Fibroblast of skin of left quadriceps (primary cell): ENCODE data around the gene GPD2.
"Not testable (repeated sequence)": the region's sequence is repeated elsewhere in the genome, so short reads cannot be mapped to it uniquely, and the experiment has no call there.

Source experiments
- DNase-seq, 2 experiments: peaks; one replicate each; pipeline ENCODE4 v3.0.0-alpha.2; 2013; ENCODE audit warnings: low read depth in 2 of 2

Gene GPD2

DNA sequence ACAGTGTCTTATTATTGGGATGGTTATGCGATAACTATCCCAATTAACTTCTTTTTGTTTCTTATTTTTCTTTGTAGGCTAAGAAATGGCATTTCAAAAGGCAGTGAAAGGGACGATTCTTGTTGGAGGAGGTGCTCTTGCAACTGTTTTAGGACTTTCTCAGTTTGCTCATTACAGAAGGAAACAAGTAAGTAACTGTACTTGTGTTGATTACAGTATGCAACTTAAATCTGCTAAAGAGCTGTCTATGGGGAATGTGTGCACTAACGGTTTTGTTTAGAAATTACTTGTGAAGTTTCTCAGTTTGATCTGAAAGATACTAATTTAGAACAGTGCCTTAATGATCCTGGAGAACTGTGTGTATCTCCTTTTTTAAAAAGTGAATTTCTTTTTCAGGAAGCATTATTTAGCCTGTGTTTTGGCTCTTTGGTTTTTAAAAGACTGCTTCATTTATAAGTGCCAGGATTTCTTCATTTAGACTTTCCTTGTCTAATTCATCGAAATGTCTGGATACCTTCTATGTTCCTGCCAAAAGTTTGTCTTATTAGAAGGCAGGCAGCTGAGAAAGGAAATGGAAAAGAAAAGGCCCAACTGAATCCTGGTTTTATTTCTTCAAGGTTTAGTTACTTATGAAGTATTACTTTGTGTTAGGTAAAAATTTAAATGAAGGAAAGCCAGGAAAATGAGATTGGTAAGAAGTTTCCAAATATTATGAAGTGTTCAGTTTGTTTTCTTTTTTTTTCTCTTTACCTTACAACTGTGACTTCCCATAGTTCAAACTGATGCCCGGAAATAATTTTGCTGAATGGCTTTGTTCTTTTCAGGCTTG is 40.1 kb downstream of the GPD2 start:
- DNase-seq = no peak

GRCh38 chr2:156476850-156477206 is 40.6 kb downstream of the GPD2 start:
- DNase-seq = peak; percentile 64 to 70

- no peak for DNase-seq
These were observed 44.2 kb downstream of the GPD2 start for GRCh38 chr2:156480376-156480775.

GRCh38 chr2:156481312-156481711 is 45.1 kb downstream of the GPD2 start:
- DNase-seq = no peak

GRCh38 chr2:156483741-156484173 is 47.6 kb downstream of the GPD2 start:
- DNase-seq = no peak

GRCh38 chr2:156486147-156486546 is 50.0 kb downstream of the GPD2 start:
- no peak for DNase-seq

DNA sequence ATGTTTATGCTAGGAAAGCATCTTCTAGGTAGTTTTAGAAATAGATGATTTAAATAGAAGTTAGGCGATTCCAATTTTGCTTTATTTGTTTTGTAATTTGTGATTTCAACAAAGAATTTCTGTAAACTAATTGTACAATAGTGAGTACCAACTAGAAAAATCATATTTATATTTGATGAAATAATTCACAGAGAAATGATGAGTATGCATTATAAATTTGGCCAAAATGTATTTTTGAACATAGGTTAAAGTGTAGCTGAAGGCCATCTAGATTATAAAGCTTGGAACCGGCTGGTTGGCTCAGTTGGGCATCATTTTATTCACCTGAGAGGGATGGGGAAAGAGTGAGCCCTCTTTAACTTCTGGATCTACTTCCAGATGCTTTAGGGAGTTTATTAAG is 50.4 kb downstream of the GPD2 start:
- DNase-seq = no peak

DNA sequence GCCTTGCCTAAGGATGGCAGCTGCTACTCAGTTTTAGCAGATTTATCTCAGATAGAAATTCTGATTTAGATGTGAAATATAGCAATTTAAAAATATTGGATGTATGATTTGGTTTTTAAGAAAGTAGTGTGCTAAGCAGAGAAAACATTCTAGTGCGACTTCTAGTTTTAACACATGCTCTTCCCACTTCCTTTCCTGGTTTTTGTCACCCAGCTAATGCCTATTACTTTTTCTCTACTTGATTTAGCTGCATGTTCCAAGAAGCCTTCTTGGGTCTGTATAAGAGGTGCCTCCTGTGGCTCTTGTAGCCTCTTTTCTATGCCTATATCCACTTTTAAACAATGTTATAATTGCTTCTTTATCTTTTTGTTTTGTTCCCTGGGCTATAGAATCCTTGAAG is 53.0 kb downstream of the GPD2 start:
- DNase-seq = no peak

DNA sequence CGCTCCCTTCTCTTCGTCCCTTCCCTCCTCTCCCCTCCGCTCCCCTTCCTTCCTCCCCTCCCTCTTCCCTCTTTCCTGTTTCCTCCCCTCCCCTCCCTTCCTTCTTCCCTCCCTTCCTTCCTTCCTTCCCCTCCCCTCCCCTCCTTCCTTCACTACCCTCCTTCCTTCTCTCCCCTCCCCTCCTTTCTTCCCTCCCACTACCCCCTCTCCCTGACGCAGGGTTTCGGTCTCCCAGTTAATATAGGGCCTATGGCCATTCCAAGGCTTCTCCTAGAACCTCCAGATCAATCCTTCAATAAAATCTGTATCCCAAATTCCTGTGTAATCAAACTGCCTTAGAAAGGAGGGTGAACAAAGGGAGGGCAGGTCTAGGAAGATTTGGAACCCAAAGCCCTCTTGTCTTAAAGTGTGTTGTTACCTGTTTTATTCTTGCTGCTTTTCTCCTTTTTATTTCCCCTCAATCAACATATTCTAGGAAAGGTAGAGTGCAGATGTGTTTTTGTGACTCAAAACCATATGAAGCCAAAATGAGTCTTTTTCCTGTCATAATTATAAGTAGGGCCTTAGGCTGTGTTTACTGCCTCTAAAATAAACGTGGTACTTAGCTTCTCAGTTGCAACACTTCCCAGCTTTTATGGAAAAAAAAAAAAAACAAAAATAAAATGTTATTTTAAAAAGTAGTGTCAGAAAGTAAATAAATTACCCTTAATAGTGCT is 53.7 kb downstream of the GPD2 start:
- no peak for DNase-seq

DNA sequence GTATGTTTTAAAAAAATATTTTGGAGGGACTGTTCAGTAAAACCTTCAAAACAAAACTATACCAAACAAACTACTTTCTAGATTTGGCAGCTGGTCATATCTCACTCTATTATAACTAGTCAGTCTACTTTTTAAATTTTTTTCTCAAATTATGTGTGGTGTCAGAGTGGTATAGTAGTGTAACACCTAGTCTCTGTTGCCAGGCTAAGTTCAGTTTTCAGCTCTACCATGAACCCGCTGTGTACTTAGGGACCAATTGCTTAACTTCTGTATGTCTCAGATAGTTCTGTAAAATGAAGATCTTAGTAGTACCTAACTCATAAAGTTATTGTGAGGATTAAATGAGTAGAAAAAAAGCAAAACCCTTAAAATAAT is 54.3 kb downstream of the GPD2 start:
- no peak for DNase-seq

GRCh38 chr2:156491176-156491575 is 55.0 kb downstream of the GPD2 start:
- no peak for DNase-seq

DNA sequence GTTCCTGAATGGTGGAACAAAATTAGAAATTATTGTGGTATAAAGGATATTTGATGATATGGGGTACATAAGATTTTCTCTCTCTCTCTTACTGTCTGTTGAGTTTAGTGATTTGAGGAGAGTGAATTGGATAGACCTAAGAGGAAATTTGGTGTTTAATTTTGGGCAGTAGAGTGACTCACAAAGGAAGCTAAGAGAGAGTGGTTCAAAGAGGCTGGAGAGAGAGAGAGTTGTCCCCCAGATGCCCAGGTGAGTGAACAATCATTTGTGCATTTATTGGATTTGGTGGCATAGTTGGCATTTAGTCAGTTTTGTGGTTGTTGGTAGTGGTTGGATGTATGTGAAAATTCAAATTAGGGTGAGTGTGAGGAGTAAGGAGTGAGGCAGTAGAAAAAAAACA is 56.8 kb downstream of the GPD2 start:
- DNase-seq = no peak

- DNase-seq = not testable (repeated sequence)
These were observed 59.8 kb downstream of the GPD2 start for GRCh38 chr2:156495998-156496397.

- DNase-seq = no peak
These were observed 69.5 kb downstream of the GPD2 start for GRCh38 chr2:156505696-156506095.

- no peak for DNase-seq
These were observed 74.9 kb downstream of the GPD2 start for GRCh38 chr2:156511122-156511521.

- no peak for DNase-seq
These were observed 75.6 kb downstream of the GPD2 start for GRCh38 chr2:156511803-156512202.

GRCh38 chr2:156512451-156512850 is 76.3 kb downstream of the GPD2 start:
- peak in 1 of 2 experiments; percentile 13 for DNase-seq

- DNase-seq = no peak
These were observed 77.0 kb downstream of the GPD2 start for GRCh38 chr2:156513219-156513618.

DNA sequence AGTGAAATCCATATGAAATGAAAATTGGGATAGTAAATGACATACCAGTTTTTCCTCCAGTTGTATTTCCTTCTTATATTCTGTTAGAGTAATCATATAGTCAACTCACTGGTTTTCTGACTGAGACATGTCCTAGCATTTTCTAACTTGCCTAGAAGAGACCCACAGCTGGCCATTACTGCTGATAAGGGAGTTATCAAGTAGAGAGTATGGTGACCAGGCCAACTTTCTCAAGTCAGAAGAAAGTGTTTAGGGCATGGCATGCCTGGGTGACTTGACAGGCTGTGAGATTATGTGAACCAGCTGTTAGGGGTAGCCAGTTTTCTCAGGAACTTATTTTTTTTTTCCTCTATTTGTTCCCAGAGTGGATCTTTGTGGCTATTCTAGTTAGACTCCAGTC is 81.2 kb downstream of the GPD2 start:
- DNase-seq = no peak

DNA sequence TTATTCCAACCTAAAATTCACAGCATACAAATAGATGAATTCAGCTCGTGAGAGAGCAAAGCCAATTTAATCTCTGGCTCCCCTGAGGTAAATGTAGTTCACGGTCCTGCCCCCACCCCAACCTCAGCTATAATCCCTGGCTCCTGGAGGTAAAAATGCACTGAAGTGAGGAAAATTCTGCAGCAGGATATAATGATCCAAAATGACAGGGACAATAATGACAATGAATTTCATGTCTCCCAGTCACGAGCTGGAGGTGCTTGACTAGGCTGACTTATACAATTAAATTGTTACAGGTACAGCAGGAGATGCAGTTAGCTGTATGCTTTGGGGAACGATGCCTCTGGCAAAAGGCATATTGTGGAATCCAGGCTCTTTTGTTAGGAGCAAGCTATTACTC is 82.0 kb downstream of the GPD2 start:
- DNase-seq = no peak

GRCh38 chr2:156522864-156523440 is 86.8 kb downstream of the GPD2 start:
- no peak for DNase-seq

- no peak for DNase-seq
These were observed 90.9 kb downstream of the GPD2 start for GRCh38 chr2:156526950-156527636.
